ENCODE data around the gene DENND5A.

Gene DENND5A

DNA sequence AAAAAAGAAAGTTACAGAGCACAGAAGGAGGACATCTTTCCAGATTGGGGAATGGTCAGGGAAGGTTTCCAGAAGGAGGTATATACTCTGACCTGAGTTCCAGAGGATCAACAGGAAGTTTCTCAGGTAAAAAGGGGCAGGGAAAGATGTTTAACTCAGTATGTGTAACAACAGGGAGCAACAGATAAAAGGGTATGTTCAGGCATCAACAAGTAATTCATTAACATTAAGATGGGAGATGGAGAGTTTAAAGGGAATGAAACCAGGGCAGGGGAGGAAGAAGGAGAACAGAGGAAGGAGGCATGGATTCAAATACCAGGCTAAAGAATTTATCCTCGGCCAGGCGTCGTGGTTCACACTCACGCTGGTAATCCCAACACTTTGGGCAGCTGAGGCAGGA, 2.5 kb upstream of the DENND5A start:
- Histone ChIP-seq H3K9me3 (ENCODE audit: control insufficient read depth, insufficient read depth, low read length) (no peaks in the 10 kb centered on the region), H3K79me2 (ENCODE audit: control insufficient read depth, low read length) (peaks cover 5% of the 10 kb centered on the region; the same call in 1 of the 2 replicates), H4K20me1 (ENCODE audit: control insufficient read depth, insufficient read depth, low read depth, low read length) (no peaks in the 10 kb centered on the region), H3K4me3 (ENCODE audit: low read length) (no peak overlapping the region), H3K9me2 (replicated peaks; ENCODE audit: control insufficient read depth, low read length) (no peaks in the 10 kb centered on the region), H3K4me2 (ENCODE audit: low read length) (no peak overlapping the region), H3F3A (ENCODE audit: control insufficient read depth, insufficient read depth) (no peaks in the 10 kb centered on the region), H3K27ac (ENCODE audit: low read depth, low read length) (no peak overlapping the region), H3K36me3 (ENCODE audit: control insufficient read depth, low read length) (no peaks in the 10 kb centered on the region), H3K4me1 (ENCODE audit: control insufficient read depth, low read length) (peaks cover 14% of the 10 kb centered on the region), H3K27me3 (ENCODE audit: control insufficient read depth, low read length) (peaks cover 40% of the 10 kb centered on the region)
- TF ChIP-seq, protein P1, sequence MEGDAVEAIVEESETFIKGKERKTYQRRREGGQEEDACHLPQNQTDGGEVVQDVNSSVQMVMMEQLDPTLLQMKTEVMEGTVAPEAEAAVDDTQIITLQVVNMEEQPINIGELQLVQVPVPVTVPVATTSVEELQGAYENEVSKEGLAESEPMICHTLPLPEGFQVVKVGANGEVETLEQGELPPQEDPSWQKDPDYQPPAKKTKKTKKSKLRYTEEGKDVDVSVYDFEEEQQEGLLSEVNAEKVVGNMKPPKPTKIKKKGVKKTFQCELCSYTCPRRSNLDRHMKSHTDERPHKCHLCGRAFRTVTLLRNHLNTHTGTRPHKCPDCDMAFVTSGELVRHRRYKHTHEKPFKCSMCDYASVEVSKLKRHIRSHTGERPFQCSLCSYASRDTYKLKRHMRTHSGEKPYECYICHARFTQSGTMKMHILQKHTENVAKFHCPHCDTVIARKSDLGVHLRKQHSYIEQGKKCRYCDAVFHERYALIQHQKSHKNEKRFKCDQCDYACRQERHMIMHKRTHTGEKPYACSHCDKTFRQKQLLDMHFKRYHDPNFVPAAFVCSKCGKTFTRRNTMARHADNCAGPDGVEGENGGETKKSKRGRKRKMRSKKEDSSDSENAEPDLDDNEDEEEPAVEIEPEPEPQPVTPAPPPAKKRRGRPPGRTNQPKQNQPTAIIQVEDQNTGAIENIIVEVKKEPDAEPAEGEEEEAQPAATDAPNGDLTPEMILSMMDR (IDR thresholded peaks at IDR 0.05; ENCODE audit: low read depth, low read length, poor library complexity, severe bottlenecking), result no peak
- no peak for TF ChIP-seq EZH2phosphoT487 (IDR thresholded peaks at IDR 0.05; ENCODE audit: borderline replicate concordance, low read length)

DNA sequence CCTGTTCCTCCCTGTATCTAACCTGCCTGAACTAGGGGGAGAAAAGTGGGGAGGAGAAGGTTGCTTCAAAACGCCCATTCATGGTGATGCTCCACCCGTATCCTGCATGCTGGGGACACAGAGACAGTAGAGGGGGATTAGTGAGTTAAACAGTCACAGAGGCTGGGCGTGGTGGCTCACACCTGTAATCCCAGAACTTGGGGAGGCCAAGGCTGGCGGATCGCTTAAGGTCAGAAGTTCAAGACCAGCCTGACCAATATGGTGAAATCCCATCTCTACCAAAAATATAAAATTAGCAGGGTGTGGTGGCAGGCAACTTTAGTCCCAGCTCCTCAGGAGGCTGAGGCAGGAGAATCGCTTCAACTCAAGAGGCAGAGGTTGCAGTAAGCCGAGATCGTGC, 1.8 kb upstream of the DENND5A start:
- Histone ChIP-seq H3K36me3 (ENCODE audit: control insufficient read depth, low read length) (no peaks in the 10 kb centered on the region), H3K27ac (ENCODE audit: low read depth, low read length) (no peak overlapping the region), H3F3A (ENCODE audit: control insufficient read depth, insufficient read depth) (peaks cover 5% of the 10 kb centered on the region), H3K4me2 (ENCODE audit: low read length) (no peak overlapping the region), H3K4me1 (ENCODE audit: control insufficient read depth, low read length) (peaks cover 18% of the 10 kb centered on the region), H4K20me1 (ENCODE audit: control insufficient read depth, insufficient read depth, low read depth, low read length) (0 out of 2 replicates have a peak, but pooled peaks cover 4% of the 10 kb centered on the region), H3K9me3 (ENCODE audit: control insufficient read depth, insufficient read depth, low read length) (no peaks in the 10 kb centered on the region), H3K27me3 (ENCODE audit: control insufficient read depth, low read length) (peaks cover 40% of the 10 kb centered on the region), H3K79me2 (ENCODE audit: control insufficient read depth, low read length) (peaks cover 5% of the 10 kb centered on the region; the same call in 1 of the 2 replicates), H3K4me3 (ENCODE audit: low read length) (no peak overlapping the region), H3K9me2 (replicated peaks; ENCODE audit: control insufficient read depth, low read length) (no peaks in the 10 kb centered on the region)
- TF ChIP-seq EZH2phosphoT487 (IDR thresholded peaks at IDR 0.05; ENCODE audit: borderline replicate concordance, low read length), result no peak
- TF ChIP-seq, protein P1 (IDR thresholded peaks at IDR 0.05; ENCODE audit: low read depth, low read length, poor library complexity, severe bottlenecking), result no peak

DNA sequence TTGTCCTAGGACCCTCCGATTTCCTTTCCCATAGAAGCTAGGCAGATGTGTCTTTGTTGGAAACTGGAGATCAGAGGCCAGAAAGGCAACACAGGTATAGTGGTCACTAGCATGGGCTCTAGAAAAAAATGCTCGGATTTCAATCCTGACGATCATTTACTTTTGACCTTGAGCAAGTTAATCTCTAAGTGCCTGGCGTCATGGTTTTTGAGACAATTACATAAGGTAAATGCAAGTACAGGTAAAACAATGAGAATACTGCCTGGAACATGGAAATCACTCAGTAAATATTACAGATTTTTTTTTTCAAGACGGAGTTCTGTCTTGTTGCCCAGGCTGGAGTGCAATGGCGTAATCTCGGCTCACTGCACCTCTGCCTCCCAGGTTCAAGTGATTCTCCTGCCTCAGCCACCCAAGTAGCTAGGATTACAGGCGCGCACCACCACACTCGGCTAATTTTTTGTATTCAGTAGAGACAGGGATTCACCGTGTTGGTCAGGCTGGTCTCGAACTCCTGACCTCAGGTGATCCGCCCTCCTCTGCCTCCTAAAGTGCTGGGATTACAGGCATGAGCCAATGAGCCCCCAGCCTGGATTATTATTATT, 1.1 kb upstream of the DENND5A start:
- Histone ChIP-seq H4K20me1 (ENCODE audit: control insufficient read depth, insufficient read depth, low read depth, low read length) (0 out of 2 replicates have a peak, but pooled peaks cover 4% of the 10 kb centered on the region), H3K27ac (ENCODE audit: low read depth, low read length) (no peak overlapping the region), H3K4me2 (ENCODE audit: low read length) (no peak overlapping the region), H3K36me3 (ENCODE audit: control insufficient read depth, low read length) (no peaks in the 10 kb centered on the region), H3F3A (ENCODE audit: control insufficient read depth, insufficient read depth) (peaks cover 5% of the 10 kb centered on the region), H3K79me2 (ENCODE audit: control insufficient read depth, low read length) (peaks cover 5% of the 10 kb centered on the region; the same call in 1 of the 2 replicates), H3K9me3 (ENCODE audit: control insufficient read depth, insufficient read depth, low read length) (no peaks in the 10 kb centered on the region), H3K9me2 (replicated peaks; ENCODE audit: control insufficient read depth, low read length) (no peaks in the 10 kb centered on the region), H3K4me3 (ENCODE audit: low read length) (no peak overlapping the region), H3K4me1 (ENCODE audit: control insufficient read depth, low read length) (peaks cover 25% of the 10 kb centered on the region), H3K27me3 (ENCODE audit: control insufficient read depth, low read length) (peaks cover 40% of the 10 kb centered on the region)
- no peak for TF ChIP-seq EZH2phosphoT487 (IDR thresholded peaks at IDR 0.05; ENCODE audit: borderline replicate concordance, low read length)
- TF ChIP-seq, protein P1 (IDR thresholded peaks at IDR 0.05; ENCODE audit: low read depth, low read length, poor library complexity, severe bottlenecking), result no peak

All from DOHH2 (cell line).